Adrenal gland (tissue), 5 donors: ENCODE measurements around the gene SMARCC1.

ENCODE experiments used
- POLR2A ChIP-seq, 2 donors: fragments of 450-650 bp; IDR thresholded peaks; one replicate each; pipeline ENCODE4 v1.6.1; 2017; ENCODE audit warnings: antibody characterized with exemption in 2 of 2, mild to moderate bottlenecking in 2 of 2, moderate library complexity in 1 of 2
- TF ChIP-seq, protein P1 (sequence below), 6 experiments: fragments of 450-650 bp in 4 of 6; fragments of 200-600 bp in 2 of 6; sonication (generic) in 1 of 6; IDR thresholded peaks; 1 replicate in 5 of 6; 2 replicates in 1 of 6; pipeline versions ENCODE4 v1.5.1 to v1.8.0; 2016 to 2021; ENCODE audit warnings: antibody characterized with exemption in 6 of 6, mild to moderate bottlenecking in 2 of 6, moderate library complexity in 1 of 6
- donor health status: DM: no; HTN: no; CAD: no.

DNA sequence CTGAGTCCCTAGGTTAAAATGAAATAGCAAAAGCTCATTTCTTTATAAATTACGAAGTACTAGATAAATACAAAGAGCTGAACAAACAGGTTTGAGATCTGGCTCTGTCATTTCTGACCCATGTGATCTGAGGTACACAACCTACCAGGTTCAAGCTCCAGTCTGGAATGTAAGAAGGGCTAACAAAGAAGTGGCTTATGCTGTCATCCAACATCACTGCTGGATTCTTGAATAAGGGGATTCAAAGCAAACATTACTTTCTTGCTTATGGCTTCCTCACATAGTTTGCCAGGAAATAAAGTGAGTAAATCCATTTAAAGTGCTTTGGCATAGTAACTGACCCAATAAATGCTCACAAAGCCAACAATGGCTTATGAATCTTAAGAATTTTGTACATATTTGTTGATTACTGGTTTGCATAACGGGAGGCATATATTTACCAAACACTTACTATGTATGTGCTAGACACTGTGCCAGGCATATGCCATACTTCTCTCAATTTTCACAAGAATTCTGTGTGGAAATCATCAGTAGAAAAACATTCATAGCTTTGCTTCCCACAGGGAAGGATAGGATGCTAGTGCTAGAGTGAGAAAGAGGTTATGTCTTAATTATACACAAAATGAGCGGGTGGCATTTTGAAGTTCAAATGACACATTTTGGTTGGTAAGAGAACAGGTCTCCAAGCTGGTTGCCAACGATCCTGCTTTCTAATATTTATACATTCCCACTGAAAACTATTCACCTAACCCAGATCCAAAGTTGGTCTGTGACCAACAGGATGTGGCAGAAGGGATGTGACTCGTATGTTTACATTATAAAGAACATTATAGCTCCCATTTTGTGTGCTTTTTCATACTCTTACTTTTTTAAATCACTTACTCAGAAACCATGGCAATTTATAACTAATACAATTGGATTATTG lies 164.3 kb downstream of the SMARCC1 start:
- no peak for TF ChIP-seq POLR2A (IDR thresholded peaks at IDR 0.05)
- TF ChIP-seq, protein P1, sequence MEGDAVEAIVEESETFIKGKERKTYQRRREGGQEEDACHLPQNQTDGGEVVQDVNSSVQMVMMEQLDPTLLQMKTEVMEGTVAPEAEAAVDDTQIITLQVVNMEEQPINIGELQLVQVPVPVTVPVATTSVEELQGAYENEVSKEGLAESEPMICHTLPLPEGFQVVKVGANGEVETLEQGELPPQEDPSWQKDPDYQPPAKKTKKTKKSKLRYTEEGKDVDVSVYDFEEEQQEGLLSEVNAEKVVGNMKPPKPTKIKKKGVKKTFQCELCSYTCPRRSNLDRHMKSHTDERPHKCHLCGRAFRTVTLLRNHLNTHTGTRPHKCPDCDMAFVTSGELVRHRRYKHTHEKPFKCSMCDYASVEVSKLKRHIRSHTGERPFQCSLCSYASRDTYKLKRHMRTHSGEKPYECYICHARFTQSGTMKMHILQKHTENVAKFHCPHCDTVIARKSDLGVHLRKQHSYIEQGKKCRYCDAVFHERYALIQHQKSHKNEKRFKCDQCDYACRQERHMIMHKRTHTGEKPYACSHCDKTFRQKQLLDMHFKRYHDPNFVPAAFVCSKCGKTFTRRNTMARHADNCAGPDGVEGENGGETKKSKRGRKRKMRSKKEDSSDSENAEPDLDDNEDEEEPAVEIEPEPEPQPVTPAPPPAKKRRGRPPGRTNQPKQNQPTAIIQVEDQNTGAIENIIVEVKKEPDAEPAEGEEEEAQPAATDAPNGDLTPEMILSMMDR (IDR thresholded peaks at IDR 0.05): no peak
